Gastrocnemius medialis (tissue), 4 donors: ENCODE results near the gene RNASE13.

Experiments
- CTCF ChIP-seq, 5 experiments: fragments of 450-650 bp in 3 of 5; fragments of 200-600 bp in 2 of 5; sonication (generic) in 2 of 5; IDR thresholded peaks in 4 of 5; conservative IDR thresholded peaks in 1 of 5; 1 replicate in 4 of 5; 2 replicates in 1 of 5; pipeline ENCODE4 v1.5.1; 2016 to 2019; ENCODE audit warnings: antibody characterized with exemption in 5 of 5, mild to moderate bottlenecking in 3 of 5, moderate library complexity in 3 of 5
- POLR2A ChIP-seq, 2 donors: fragments of 450-650 bp; IDR thresholded peaks; one replicate each; pipeline ENCODE4 v1.6.1; 2017; ENCODE audit warnings: antibody characterized with exemption in 2 of 2, mild to moderate bottlenecking in 2 of 2, moderate library complexity in 2 of 2

DNA sequence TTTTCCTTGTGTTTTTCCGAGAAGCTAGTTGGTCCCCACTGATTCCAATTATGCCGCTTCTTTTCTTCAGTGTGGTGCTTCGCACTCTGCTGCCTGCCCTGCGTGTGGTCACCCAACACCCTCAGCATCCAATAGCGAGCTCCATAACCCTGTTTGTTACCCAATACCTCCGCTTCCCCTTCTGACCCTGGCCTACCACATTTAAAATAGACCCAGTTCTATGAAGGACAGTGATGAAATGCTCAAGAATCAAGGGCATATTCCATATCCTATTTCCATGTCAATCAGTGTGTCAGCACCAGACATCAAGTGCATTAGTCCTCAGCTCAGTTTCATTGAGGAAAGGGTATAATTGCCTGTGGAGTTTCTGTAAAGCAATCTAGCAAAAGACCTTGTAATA lies 19.3 kb downstream of the RNASE13 start:
- TF ChIP-seq CTCF (IDR thresholded peaks at IDR 0.05 in 4 of 5, conservative IDR thresholded peaks at IDR 0.05 in 1 of 5) (no peak), POLR2A (IDR thresholded peaks at IDR 0.05) (peak in 1 of 2 donors; percentile 44)
